Mucosa of rectum (tissue), 2 donors: ENCODE data around the gene SHROOM1.

ENCODE experiments used
- H3K27ac ChIP-seq, 2 donors: one replicate each; pipeline ENCODE4 v1.7.0; 2013; ENCODE audit warnings: inconsistent platforms in 2 of 2, low read depth in 2 of 2, low read length in 2 of 2
- H3K27me3 ChIP-seq, 2 donors: one replicate each; pipeline ENCODE4 v1.7.0; 2013; ENCODE audit warnings: low read length in 2 of 2; ENCODE audit not compliant: control insufficient read depth in 2 of 2, insufficient read depth in 2 of 2
- H3K36me3 ChIP-seq, 2 donors: one replicate each; pipeline ENCODE4 v1.7.0; 2013; ENCODE audit warnings: low read length in 2 of 2; ENCODE audit not compliant: control insufficient read depth in 2 of 2, insufficient read depth in 2 of 2
- H3K4me1 ChIP-seq, 2 donors: one replicate each; pipeline ENCODE4 v1.7.0; 2013; ENCODE audit warnings: low read length in 2 of 2, mild to moderate bottlenecking in 1 of 2; ENCODE audit not compliant: control insufficient read depth in 2 of 2, insufficient read depth in 2 of 2
- H3K4me3 ChIP-seq, 2 donors: one replicate each; pipeline ENCODE4 v1.7.0; 2013; ENCODE audit warnings: low read length in 2 of 2
- H3K9ac ChIP-seq, 2 donors: one replicate each; pipeline ENCODE4 v1.7.0; 2013; ENCODE audit warnings: low read length in 2 of 2, low read depth in 1 of 2, mild to moderate bottlenecking in 1 of 2
- H3K9me3 ChIP-seq, 2 donors: one replicate each; pipeline ENCODE4 v1.7.0; 2013; ENCODE audit warnings: low read length in 2 of 2; ENCODE audit not compliant: control insufficient read depth in 2 of 2
- donor health status: healthy.
- donor health status: Normal muscosa, but diverticular disease.

Gene SHROOM1

GRCh38 chr5:132773601-132774355 lies 56.7 kb downstream of the SHROOM1 start:
- H3K4me1 ChIP-seq: peaks cover 19 to 22% of the 10 kb centered on the region in 2 donors
- H3K4me3 ChIP-seq: no peak overlapping the region
- no peaks in the 10 kb centered on the region for H3K36me3 ChIP-seq
- no peaks in the 10 kb centered on the region for H3K9me3 ChIP-seq
- H3K9ac ChIP-seq: no peak overlapping the region
- H3K27me3 ChIP-seq: no peaks in the 10 kb centered on the region
- no peak overlapping the region for H3K27ac ChIP-seq

GRCh38 chr5:132773114-132773513 lies 57.3 kb downstream of the SHROOM1 start:
- H3K9me3 ChIP-seq: no peaks in the 10 kb centered on the region
- no peak overlapping the region for H3K4me3 ChIP-seq
- peaks cover 20 to 24% of the 10 kb centered on the region in 2 donors for H3K4me1 ChIP-seq
- no peak overlapping the region for H3K9ac ChIP-seq
- H3K27ac ChIP-seq: no peak overlapping the region
- no peaks in the 10 kb centered on the region for H3K36me3 ChIP-seq
- H3K27me3 ChIP-seq: no peaks in the 10 kb centered on the region

GRCh38 chr5:132772291-132773070 lies 58.0 kb downstream of the SHROOM1 start:
- Histone ChIP-seq H3K27me3 (no peaks in the 10 kb centered on the region), H3K36me3 (no peaks in the 10 kb centered on the region), H3K9ac (no peak overlapping the region), H3K9me3 (no peaks in the 10 kb centered on the region), H3K27ac (no peak overlapping the region), H3K4me1 (peaks cover 24% of the 10 kb centered on the region in 2 donors), H3K4me3 (no peak overlapping the region)
